Glomerular endothelial cell (primary cell): ENCODE measurements around the gene COL25A1. TPM values are rescaled to one million over a fixed set of nuclear protein-coding genes. Genes with fewer than 3 reads are reported as not detected.

ENCODE experiments used
- DNase-seq: peaks from one replicate; pipeline ENCODE4 v3.0.0-alpha.2; 2011; ENCODE audit warnings: low read depth, low spot score; ENCODE audit errors: extremely low read depth
- total RNA-seq: library from RNA; depleted of rRNA; stranded (reverse); fragments of >200 nt; gene quantifications from 2 replicates; pipeline ENCODE4 v1.2.3, GENCODE V29; 2015

COL25A1 gene
- total RNA-seq, 1 donor from 2014 or later, result 2.2 TPM

- DNase-seq, result no peak
Observed at GRCh38 chr4:108930186-108930585, 372.3 kb downstream of the COL25A1 start.

- DNase-seq, result no peak
Observed at GRCh38 chr4:108926781-108927180, 375.7 kb downstream of the COL25A1 start.

GRCh38 chr4:108926061-108926460, 376.4 kb downstream of the COL25A1 start:
- no peak for DNase-seq

GRCh38 chr4:108922191-108922590, 380.3 kb downstream of the COL25A1 start:
- no peak for DNase-seq

GRCh38 chr4:108920395-108921087, 381.9 kb downstream of the COL25A1 start:
- DNase-seq, result no peak

GRCh38 chr4:108919226-108919893, 383.1 kb downstream of the COL25A1 start:
- no peak for DNase-seq

- no peak for DNase-seq
Observed at GRCh38 chr4:108917255-108917654, 385.2 kb downstream of the COL25A1 start.

GRCh38 chr4:108916638-108917037, 385.8 kb downstream of the COL25A1 start:
- no peak for DNase-seq

- DNase-seq, result no peak
Observed at GRCh38 chr4:108906866-108907367, 395.5 kb downstream of the COL25A1 start.

GRCh38 chr4:108906006-108906405, 396.5 kb downstream of the COL25A1 start:
- no peak for DNase-seq

- no peak for DNase-seq
Observed at GRCh38 chr4:108903464-108904221, 398.8 kb downstream of the COL25A1 start.

GRCh38 chr4:108902769-108903168, 399.7 kb downstream of the COL25A1 start:
- DNase-seq, result no peak

GRCh38 chr4:108901291-108901690, 401.2 kb downstream of the COL25A1 start:
- no peak for DNase-seq

GRCh38 chr4:108900018-108900580, 402.4 kb downstream of the COL25A1 start:
- no peak for DNase-seq

- DNase-seq, result no peak
Observed at GRCh38 chr4:108893468-108893867, 409.0 kb downstream of the COL25A1 start.

GRCh38 chr4:108891896-108892590, 410.4 kb downstream of the COL25A1 start:
- no peak for DNase-seq

- DNase-seq, result no peak
Observed at GRCh38 chr4:108890484-108890881, 412.0 kb downstream of the COL25A1 start.

GRCh38 chr4:108889696-108890483, 412.6 kb downstream of the COL25A1 start:
- peak; percentile 80 for DNase-seq

- DNase-seq, result no peak
Observed at GRCh38 chr4:108888769-108889168, 413.7 kb downstream of the COL25A1 start.

GRCh38 chr4:108887034-108887433, 415.4 kb downstream of the COL25A1 start:
- DNase-seq, result no peak
